Right lobe of liver (tissue), 6 donors: ENCODE results near the gene MRFAP1L1. TPM values are rescaled to one million over a fixed set of nuclear protein-coding genes. Genes with fewer than 3 reads are reported as not detected.
A peak's percentile ranks its signal among the peaks of the same experiment; 100 is the strongest.

Experiments
- ATAC-seq, 4 donors: fragments of 200-7000 bp; cut with Tn5 transposase; one replicate each; pipeline ENCODE4 v1.9.1; 2020; ENCODE audit warnings: mild to moderate bottlenecking in 4 of 4, moderate library complexity in 4 of 4
- DNase-seq, 3 donors: peaks; one replicate each; pipeline ENCODE4 v3.0.0-alpha.2; 2020
- H3K27ac ChIP-seq, 3 donors: fragments of 200-600 bp; one replicate each; pipeline ENCODE4 v1.8.0; 2022
- H3K27me3 ChIP-seq, 2 donors: fragments of 200-600 bp; one replicate each; pipeline ENCODE4 v1.8.0; 2022
- H3K36me3 ChIP-seq, 4 donors: fragments of 200-600 bp; sonication (generic) in 1 of 4; one replicate each; pipeline versions ENCODE4 v1.5.1 to v1.8.0; 2017 to 2022; ENCODE audit warnings: control low read depth in 1 of 4
- H3K4me1 ChIP-seq, 4 donors: fragments of 200-600 bp; sonication (generic) in 1 of 4; one replicate each; pipeline versions ENCODE4 v1.5.1 to v1.8.0; 2017 to 2022; ENCODE audit warnings: control low read depth in 1 of 4
- H3K4me3 ChIP-seq, 3 donors: fragments of 200-600 bp; one replicate each; pipeline ENCODE4 v1.8.0; 2022
- H3K9me3 ChIP-seq, 4 donors: fragments of 200-600 bp; sonication (generic) in 1 of 4; one replicate each; pipeline versions ENCODE4 v1.5.1 to v1.8.0; 2017 to 2022; ENCODE audit warnings: control low read depth in 1 of 4
- POLR2A ChIP-seq: fragments of 450-650 bp; IDR thresholded peaks from one replicate; pipeline ENCODE4 v1.6.1; 2017; ENCODE audit warnings: antibody characterized with exemption, mild to moderate bottlenecking
- WGBS: methylation state at CpG from one replicate; pipeline ENCODE4 v1.1.6; 2018; ENCODE audit warnings: low coverage, low lambda C conversion rate; ENCODE audit not compliant: insufficient coverage; ENCODE audit errors: missing lambda C conversion rate; 5-methylcytosine and 5-hydroxymethylcytosine counted together
- intact Hi-C, 2 donors: fragments of 100-400 bp; cut with DNase I; formaldehyde crosslinking; loops; one replicate each; pipeline versions ENCODE4 v1.11.2 to v1.14.1; 2022
- total RNA-seq, 6 experiments: library from RNA; depleted of rRNA in 2 of 6; stranded (reverse); fragments of >200 nt in 2 of 6; fragmentation: NEBNext Ultra II Directional in 3 of 6; extraction: Animal tissue kit (Norgen Biotek cat#: 25700) in 3 of 6; gene quantifications; one replicate each; pipeline versions ENCODE4 v1.1.0 to v1.2.4, GENCODE V29; 2016 to 2023
- TF ChIP-seq, protein P1 (sequence below), 4 donors: fragments of 200-600 bp in 3 of 4; fragments of 450-650 bp in 1 of 4; IDR thresholded peaks; one replicate each; pipeline versions ENCODE4 v1.5.1 to v1.8.0; 2016 to 2022; ENCODE audit warnings: antibody characterized with exemption in 4 of 4, mild to moderate bottlenecking in 2 of 4
- donor health status: DM: no; HTN: yes; CAD: no.
- donor health status: DM: no; HTN: no; CAD: no.
- donor health status: DM: no; HTN: no; CAD: no.
- donor health status: DM: no; HTN: yes; CAD: no.
- donor health status: DM: no; HTN: yes; CAD: no.

The MRFAP1L1 gene
- total RNA-seq, 6 experiments from 2014 or later, result 18.9 to 30.7 (median 28.4) TPM

DNA sequence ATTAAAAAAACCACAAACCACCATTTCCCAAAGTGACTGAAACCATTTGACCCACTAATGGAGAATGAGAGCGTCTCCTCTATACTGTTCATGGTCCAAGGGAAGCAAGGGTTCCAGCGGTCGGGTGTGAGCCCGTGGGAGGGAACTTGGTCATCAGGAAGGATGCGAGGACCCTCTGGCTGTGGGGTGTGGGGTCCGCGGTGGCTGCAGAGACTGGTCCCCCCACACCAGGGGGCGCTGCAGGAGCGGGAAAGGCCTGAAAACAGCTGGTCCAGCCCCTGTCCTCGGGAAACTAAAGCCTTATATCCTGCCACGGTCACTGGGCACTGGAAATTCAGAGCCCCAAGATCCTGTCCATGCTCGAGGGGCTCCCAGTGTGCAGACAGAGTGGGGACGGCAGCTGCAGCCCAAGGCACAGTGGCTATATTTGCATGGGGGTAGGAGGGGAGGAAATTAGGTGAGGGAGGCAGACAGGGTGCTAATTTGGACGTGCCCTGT, 10.6 kb upstream of the MRFAP1L1 start:
- WGBS, result 0% methylated on average over 5 of the region's 14 CpGs
- H3K4me3 ChIP-seq, result no peak overlapping the region
- TF ChIP-seq POLR2A, result no peak
- TF ChIP-seq, protein P1, sequence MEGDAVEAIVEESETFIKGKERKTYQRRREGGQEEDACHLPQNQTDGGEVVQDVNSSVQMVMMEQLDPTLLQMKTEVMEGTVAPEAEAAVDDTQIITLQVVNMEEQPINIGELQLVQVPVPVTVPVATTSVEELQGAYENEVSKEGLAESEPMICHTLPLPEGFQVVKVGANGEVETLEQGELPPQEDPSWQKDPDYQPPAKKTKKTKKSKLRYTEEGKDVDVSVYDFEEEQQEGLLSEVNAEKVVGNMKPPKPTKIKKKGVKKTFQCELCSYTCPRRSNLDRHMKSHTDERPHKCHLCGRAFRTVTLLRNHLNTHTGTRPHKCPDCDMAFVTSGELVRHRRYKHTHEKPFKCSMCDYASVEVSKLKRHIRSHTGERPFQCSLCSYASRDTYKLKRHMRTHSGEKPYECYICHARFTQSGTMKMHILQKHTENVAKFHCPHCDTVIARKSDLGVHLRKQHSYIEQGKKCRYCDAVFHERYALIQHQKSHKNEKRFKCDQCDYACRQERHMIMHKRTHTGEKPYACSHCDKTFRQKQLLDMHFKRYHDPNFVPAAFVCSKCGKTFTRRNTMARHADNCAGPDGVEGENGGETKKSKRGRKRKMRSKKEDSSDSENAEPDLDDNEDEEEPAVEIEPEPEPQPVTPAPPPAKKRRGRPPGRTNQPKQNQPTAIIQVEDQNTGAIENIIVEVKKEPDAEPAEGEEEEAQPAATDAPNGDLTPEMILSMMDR (IDR thresholded peaks at IDR 0.05), result peak; percentile 87 to 98 (median 96)
- H3K9me3 ChIP-seq, result no peaks in the 10 kb centered on the region
- no peaks in the 10 kb centered on the region for H3K36me3 ChIP-seq
- intact Hi-C loops, result loop anchor here (5.0 to 10.0 kb wide), 3 partner anchors 152 to 355 kb away; no protein-coding TSS in a partner anchor
- H3K4me1 ChIP-seq, result peaks cover 0 to 15% (median 5%) of the 10 kb centered on the region in 4 donors
- ATAC-seq (peak; percentile 70 to 78 (median 75)), DNase-seq (peak; percentile 85 to 89 (median 88))
- no peaks in the 10 kb centered on the region for H3K27me3 ChIP-seq
- no peak overlapping the region for H3K27ac ChIP-seq

DNA sequence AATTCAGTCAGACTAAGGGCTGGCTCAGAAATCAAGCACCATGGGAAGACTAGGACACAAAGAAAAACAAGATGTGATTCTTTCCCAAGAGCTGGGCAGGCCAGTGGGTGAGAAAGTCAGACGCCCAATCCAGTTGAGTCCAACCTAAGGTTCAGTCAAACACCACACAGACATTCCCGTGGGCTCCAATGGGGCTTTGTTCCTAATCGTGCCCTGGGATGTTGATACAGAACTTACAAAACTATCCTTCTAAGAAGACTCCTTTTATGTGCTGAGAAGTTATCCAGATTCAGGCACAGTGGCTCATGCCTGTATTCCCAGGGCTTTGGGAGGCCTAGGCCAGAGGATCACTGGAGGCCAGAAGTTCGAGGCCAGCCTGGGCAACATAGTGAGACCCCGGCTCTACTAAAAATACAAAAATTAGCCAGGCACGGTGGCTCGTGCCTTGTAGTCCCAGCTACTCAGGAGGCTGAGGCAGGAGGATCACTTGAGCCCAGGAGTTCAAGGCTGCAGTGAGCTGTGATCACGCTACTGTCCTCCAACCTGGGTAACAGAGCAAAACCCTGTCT, 10.0 kb upstream of the MRFAP1L1 start:
- TF ChIP-seq, protein P1 (IDR thresholded peaks at IDR 0.05), result no peak
- no peak for TF ChIP-seq POLR2A
- Histone ChIP-seq H3K27ac (no peak overlapping the region), H3K27me3 (no peaks in the 10 kb centered on the region), H3K4me1 (peaks cover 0 to 15% (median 5%) of the 10 kb centered on the region in 4 donors), H3K9me3 (no peaks in the 10 kb centered on the region), H3K4me3 (no peak overlapping the region), H3K36me3 (no peaks in the 10 kb centered on the region)
- intact Hi-C loops, result loop anchor here (5.0 to 10.0 kb wide), 3 partner anchors 153 to 355 kb away; no protein-coding TSS in a partner anchor
- DNase-seq (no peak), ATAC-seq (no peak)
- WGBS, result 40% methylated on average over 6 of the region's 8 CpGs

DNA sequence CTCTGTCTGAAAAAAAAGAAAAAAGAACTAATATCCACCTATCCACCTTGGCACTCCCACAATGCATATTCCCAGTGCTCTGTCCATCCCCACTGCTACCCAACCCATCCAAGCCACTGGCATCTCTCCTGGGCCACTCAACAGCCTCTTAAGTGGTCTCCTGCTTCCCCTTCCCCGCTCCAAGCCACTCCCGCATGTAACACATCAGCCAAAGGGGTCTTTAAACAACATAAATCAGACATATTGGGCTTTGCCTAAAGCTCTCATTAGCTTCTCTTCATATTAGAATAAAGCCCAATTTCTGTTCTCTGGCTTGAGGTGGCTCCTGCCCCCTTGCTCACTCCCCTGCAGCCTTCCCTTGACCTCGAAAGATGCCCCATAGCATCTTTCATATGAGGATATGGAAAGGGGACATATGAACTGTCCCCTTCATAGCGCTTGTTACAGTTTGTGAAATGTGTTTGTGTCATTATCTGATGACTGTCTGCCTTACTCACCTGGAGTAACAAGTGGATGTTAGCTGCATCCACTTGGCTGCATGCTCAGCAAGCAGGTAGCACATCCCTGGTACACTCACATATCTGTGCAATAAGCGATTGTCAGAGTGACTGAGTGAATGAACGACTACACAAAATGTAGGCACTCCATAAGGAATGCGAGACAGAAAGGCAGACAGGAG, 9.4 kb upstream of the MRFAP1L1 start:
- intact Hi-C loops, result no loop called here
- no peak for TF ChIP-seq POLR2A
- TF ChIP-seq, protein P1 (IDR thresholded peaks at IDR 0.05), result no peak
- Histone ChIP-seq H3K36me3 (no peaks in the 10 kb centered on the region), H3K4me3 (no peak overlapping the region), H3K27me3 (no peaks in the 10 kb centered on the region), H3K4me1 (peaks cover 0 to 15% (median 5%) of the 10 kb centered on the region in 4 donors), H3K9me3 (no peaks in the 10 kb centered on the region), H3K27ac (no peak overlapping the region)
- ATAC-seq (no peak), DNase-seq (peak in 1 of 3 donors; percentile 37)
- WGBS, result 76% methylated on average over 6 of the region's 7 CpGs

DNA sequence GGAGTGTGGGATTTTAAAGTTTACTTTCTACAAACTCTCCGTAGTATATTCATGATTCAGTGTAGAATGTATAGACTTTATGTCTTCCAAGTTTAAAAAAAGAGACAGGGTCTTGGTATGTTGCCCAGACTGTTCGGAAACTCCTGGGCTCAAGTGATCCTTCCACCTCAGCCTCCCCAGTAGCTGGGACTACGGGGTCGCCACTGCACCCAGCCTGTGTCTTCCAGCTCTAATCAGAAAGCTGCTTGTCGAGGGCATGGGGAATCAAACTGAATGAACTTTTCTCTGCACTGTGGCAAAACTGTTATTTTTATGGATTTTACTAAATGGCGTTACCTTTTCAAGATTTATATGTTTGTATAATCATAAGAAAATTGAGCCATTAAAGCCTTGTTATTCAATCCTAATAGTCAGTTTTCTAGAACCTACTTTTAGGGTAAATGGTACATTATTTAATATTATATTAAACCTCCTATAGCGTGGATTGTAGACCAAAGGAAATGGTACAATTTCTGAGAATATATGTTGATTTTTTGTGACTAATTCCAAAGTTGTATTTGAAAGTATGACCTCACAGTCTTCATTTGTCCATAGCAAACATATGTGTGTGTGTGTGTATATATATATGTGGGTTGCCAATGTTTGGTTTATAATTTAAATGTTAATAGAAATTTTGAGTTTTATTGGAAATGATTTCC, 7.4 kb upstream of the MRFAP1L1 start:
- no peak for DNase-seq
- peak overlapping the region in 2 of 3 donors; percentile 77 to 86 for H3K27ac ChIP-seq
- intact Hi-C loops, result no loop called here

More for the DNA sequence above, 7.4 kb upstream of the MRFAP1L1 start:
- Histone ChIP-seq H3K9me3 (no peaks in the 10 kb centered on the region), H3K4me1 (peaks cover 0 to 15% (median 5%) of the 10 kb centered on the region in 4 donors), H3K4me3 (peak overlapping the region; percentile 67 to 87 (median 69)), H3K27me3 (no peaks in the 10 kb centered on the region), H3K36me3 (no peaks in the 10 kb centered on the region)
- 16% methylated on average over 7 of the region's 7 CpGs for WGBS
- ATAC-seq, result no peak
- TF ChIP-seq POLR2A, result no peak
- TF ChIP-seq, protein P1 (IDR thresholded peaks at IDR 0.05), result no peak
